Stimulated activated CD4-positive, alpha-beta T cell treated with anti-CD3 and anti-CD28 coated beads, Interleukin-4, amount 100 ng/mL, for 24 hours (primary cell): ENCODE data around the gene MED17.

Experiments used
- DNase-seq: peaks from one replicate; pipeline ENCODE4 v3.0.0-alpha.2; 2020

MED17 gene

DNA sequence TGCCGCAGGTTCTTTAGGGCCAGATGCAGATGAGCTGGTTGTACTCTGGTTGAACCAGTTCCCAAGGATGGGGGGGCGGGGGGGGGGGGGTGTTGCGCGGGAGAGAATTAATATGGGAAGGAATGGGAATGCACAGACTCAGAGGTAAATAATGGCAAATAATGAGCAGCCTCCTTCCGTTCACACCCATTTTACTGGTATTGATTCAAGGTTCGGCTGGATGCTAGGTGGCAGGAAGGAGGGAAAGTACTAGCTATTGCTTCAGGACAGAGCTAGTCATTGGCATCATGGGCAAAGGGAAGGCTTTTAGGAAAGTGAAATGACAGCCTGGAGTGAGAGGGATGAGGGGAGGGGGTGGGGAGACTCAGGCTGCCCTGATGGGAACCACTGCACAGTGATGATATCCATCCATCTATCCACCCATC lies 66.5 kb downstream of the MED17 start, which contains the start of gene VSTM5:
TSS of gene VSTM5 (minus strand) at position 25 of the 425 bp plus-strand sequence. CDS start 116 bp downstream, outside the sequence.
- no peak for DNase-seq

- no peak for DNase-seq
Observed at GRCh38 chr11:93852242-93852641, 68.2 kb downstream of the MED17 start.

- no peak for DNase-seq
Observed at GRCh38 chr11:93857413-93858120, 73.5 kb downstream of the MED17 start.

DNA sequence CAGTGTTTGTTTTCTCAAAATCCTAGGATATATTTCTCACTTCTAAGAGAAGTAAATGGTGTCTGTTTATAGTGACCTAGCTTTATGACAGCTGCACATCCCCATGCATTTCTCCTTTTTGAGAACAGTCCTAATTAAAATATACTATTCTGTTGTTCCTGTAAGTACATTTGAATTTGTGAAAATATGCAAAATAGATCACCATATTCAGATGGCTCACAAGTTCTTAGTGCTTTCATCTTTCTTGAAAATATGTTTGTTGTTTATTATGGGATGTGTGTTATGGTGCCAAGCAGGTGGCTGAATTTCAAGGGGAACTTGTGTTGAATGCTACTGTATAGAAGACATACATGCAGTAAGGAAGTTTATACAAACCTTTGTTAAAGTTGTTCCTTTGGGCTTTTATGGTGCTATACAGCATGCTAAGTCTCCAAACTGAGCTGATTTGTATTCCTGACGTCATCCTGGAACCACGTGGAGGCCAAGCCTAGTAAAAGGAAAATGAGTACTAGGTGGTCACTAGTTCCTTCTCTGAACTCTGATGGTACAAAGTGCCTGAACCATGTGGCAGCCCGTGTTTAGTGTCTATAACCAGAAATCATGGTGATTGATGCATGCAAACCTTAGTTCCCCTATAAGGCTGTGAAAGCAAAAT lies 74.2 kb downstream of the MED17 start:
- no peak for DNase-seq

- no peak for DNase-seq
Observed at GRCh38 chr11:93861808-93862207, 77.7 kb downstream of the MED17 start.
